OCI-LY3 (cell line): ENCODE results near the gene SLC22A17.

Experiments used
- H2AFZ ChIP-seq: fragments of 200-600, 300-600 bp; shearing (Covaris generic); 2 replicates; pipeline ENCODE4 v1.6.0; 2014; ENCODE audit warnings: antibody characterized with exemption, low read depth, low read length
- H3K27ac ChIP-seq: fragments of 200-600, 300-600 bp; sonication (generic); 2 replicates; pipeline ENCODE4 v1.5.1; 2014; ENCODE audit warnings: mild to moderate bottlenecking, low read length, moderate library complexity, mixed read lengths
- H3K27me3 ChIP-seq: fragments of 200-600, 300-600 bp; sonication (generic); 2 replicates; pipeline ENCODE4 v1.6.1; 2014; ENCODE audit warnings: low read depth, low read length, mixed read lengths
- H3K36me3 ChIP-seq: fragments of 200-600, 300-600 bp; sonication (generic); replicated peaks from 2 replicates; pipeline ENCODE3; 2014; ENCODE audit warnings: low read depth, low read length, mixed read lengths
- H3K4me1 ChIP-seq: fragments of 300-600, 200-600 bp; sonication (generic); 2 replicates; pipeline ENCODE4 v1.6.1; 2014; ENCODE audit warnings: low read length, mixed read lengths
- H3K4me2 ChIP-seq: fragments of 200-600, 300-600 bp; sonication (generic); 2 replicates; pipeline ENCODE4 v1.6.1; 2014; ENCODE audit warnings: low read length, mixed read lengths
- H3K4me3 ChIP-seq: fragments of 300-600, 200-600 bp; sonication (generic); 2 replicates; pipeline ENCODE4 v1.5.1; 2014; ENCODE audit warnings: antibody characterized with exemption, mild to moderate bottlenecking, low read length, moderate library complexity
- H3K79me2 ChIP-seq: fragments of 300-600, 200-600 bp; shearing (Covaris generic); 2 replicates; pipeline ENCODE4 v1.6.1; 2014; ENCODE audit warnings: mild to moderate bottlenecking, low read length, mixed read lengths
- H3K9ac ChIP-seq: fragments of 300-600, 200-600 bp; shearing (Covaris generic); 2 replicates; pipeline ENCODE4 v1.6.0; 2014; ENCODE audit warnings: mild to moderate bottlenecking, low read length, moderate library complexity
- H3K9me3 ChIP-seq: fragments of 200-600, 300-600 bp; shearing (Covaris generic); 2 replicates; pipeline ENCODE4 v1.6.1; 2014; ENCODE audit warnings: low read length, mixed read lengths; ENCODE audit not compliant: insufficient read depth
- H4K20me1 ChIP-seq: fragments of 200-600, 300-600 bp; sonication (generic); 2 replicates; pipeline ENCODE4 v1.6.1; 2016; ENCODE audit warnings: low read length, mixed read lengths; ENCODE audit not compliant: insufficient read depth
- EZH2phosphoT487 ChIP-seq: fragments of 200-600 bp; shearing (Covaris generic); IDR thresholded peaks from 2 replicates; pipeline ENCODE4 v1.6.1; 2018; ENCODE audit warnings: antibody characterized with exemption, mixed run types, low read depth
- TF ChIP-seq, protein P1 (sequence below): fragments of 200-600, 300-600 bp; sonication (generic); IDR thresholded peaks from 2 replicates; pipeline ENCODE4 v1.5.1; 2014; ENCODE audit warnings: antibody characterized with exemption, low read length, low read depth

The SLC22A17 gene

DNA sequence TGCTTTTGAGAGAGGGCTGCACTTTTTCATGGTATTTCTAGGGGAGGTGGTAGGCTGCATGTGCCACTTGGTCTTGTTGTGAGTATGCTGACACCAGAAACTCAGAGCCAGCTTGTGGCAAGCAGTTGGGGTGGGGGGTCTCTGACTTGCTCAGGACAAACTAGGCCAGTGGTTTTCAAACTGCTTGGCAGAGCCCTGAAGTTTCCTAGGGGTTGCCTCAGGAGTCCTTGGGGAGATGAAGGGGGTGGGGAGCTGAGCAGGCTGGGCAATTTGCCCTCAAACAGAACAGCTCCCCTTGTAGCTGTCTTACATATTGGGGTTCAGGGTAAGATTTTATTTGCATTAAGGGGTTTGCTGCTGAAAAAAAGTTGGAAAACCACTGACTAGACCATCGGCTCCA, 42.1 kb downstream of the SLC22A17 start:
- H3K79me2 ChIP-seq, result peaks cover 10% of the 10 kb centered on the region
- H3K27ac ChIP-seq, result no peak overlapping the region
- no peak overlapping the region for H3K4me2 ChIP-seq
- H3K4me1 ChIP-seq, result peaks cover 12% of the 10 kb centered on the region
- no peaks in the 10 kb centered on the region for H4K20me1 ChIP-seq
- H3K9me3 ChIP-seq, result no peaks in the 10 kb centered on the region
- H2AFZ ChIP-seq, result no peak overlapping the region
- no peak overlapping the region for H3K9ac ChIP-seq
- peaks cover 5% of the 10 kb centered on the region for H3K36me3 ChIP-seq
- no peak for TF ChIP-seq EZH2phosphoT487
- TF ChIP-seq, protein P1, sequence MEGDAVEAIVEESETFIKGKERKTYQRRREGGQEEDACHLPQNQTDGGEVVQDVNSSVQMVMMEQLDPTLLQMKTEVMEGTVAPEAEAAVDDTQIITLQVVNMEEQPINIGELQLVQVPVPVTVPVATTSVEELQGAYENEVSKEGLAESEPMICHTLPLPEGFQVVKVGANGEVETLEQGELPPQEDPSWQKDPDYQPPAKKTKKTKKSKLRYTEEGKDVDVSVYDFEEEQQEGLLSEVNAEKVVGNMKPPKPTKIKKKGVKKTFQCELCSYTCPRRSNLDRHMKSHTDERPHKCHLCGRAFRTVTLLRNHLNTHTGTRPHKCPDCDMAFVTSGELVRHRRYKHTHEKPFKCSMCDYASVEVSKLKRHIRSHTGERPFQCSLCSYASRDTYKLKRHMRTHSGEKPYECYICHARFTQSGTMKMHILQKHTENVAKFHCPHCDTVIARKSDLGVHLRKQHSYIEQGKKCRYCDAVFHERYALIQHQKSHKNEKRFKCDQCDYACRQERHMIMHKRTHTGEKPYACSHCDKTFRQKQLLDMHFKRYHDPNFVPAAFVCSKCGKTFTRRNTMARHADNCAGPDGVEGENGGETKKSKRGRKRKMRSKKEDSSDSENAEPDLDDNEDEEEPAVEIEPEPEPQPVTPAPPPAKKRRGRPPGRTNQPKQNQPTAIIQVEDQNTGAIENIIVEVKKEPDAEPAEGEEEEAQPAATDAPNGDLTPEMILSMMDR, result no peak
- no peak overlapping the region for H3K4me3 ChIP-seq
- no peaks in the 10 kb centered on the region for H3K27me3 ChIP-seq

GRCh38 chr14:23308721-23309445, 43.8 kb downstream of the SLC22A17 start:
- Histone ChIP-seq H2AFZ (no peak overlapping the region), H3K9ac (no peak overlapping the region), H4K20me1 (no peaks in the 10 kb centered on the region), H3K27ac (no peak overlapping the region), H3K4me1 (peaks cover 13% of the 10 kb centered on the region), H3K27me3 (no peaks in the 10 kb centered on the region), H3K36me3 (peaks cover 5% of the 10 kb centered on the region), H3K4me3 (no peak overlapping the region), H3K4me2 (no peak overlapping the region), H3K79me2 (peaks cover 10% of the 10 kb centered on the region), H3K9me3 (no peaks in the 10 kb centered on the region)
- TF ChIP-seq EZH2phosphoT487, result no peak
- TF ChIP-seq, protein P1, result no peak

- Histone ChIP-seq H3K4me1 (peaks cover 16% of the 10 kb centered on the region), H3K9me3 (no peaks in the 10 kb centered on the region), H3K79me2 (peaks cover 10% of the 10 kb centered on the region), H3K27ac (no peak overlapping the region), H4K20me1 (no peaks in the 10 kb centered on the region), H2AFZ (no peak overlapping the region), H3K27me3 (no peaks in the 10 kb centered on the region), H3K4me3 (peak overlapping the region; percentile 96), H3K36me3 (peaks cover 5% of the 10 kb centered on the region), H3K9ac (no peak overlapping the region), H3K4me2 (peak overlapping the region; percentile 94)
- no peak for TF ChIP-seq EZH2phosphoT487
- TF ChIP-seq, protein P1, result no peak
Observed at GRCh38 chr14:23307687-23308644, 44.7 kb downstream of the SLC22A17 start.

DNA sequence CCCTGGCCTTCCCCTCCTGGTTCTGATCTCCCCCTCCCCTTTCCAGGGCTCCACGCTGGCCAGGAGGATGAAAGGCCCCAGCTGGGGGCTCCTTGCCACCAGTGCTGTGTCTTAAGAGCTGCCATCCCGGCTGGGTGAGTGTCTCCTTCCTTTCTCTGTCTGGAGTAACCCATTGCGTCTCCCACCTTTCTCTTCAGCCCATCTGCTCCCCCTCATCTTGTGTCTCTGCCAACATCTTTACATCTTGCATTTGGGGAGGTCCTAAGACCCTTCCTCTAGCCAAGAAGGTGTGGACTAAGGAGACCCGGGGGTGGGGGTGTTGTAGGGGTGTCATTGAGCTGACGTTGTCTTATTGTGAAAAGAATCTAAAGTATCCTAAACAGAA, 45.5 kb downstream of the SLC22A17 start:
- peaks cover 10% of the 10 kb centered on the region for H3K79me2 ChIP-seq
- peak overlapping the region; percentile 96 for H3K4me3 ChIP-seq
- H3K4me2 ChIP-seq, result peak overlapping the region; percentile 94
- no peak overlapping the region for H2AFZ ChIP-seq
- peaks cover 5% of the 10 kb centered on the region for H3K36me3 ChIP-seq
- peaks cover 16% of the 10 kb centered on the region for H3K4me1 ChIP-seq
- H3K27ac ChIP-seq, result no peak overlapping the region
- no peaks in the 10 kb centered on the region for H4K20me1 ChIP-seq
- no peaks in the 10 kb centered on the region for H3K9me3 ChIP-seq
- no peaks in the 10 kb centered on the region for H3K27me3 ChIP-seq
- TF ChIP-seq, protein P1, result no peak
- TF ChIP-seq EZH2phosphoT487, result no peak
- H3K9ac ChIP-seq, result peak overlapping the region; percentile 89
